ENCODE data around the gene CSTF1. TPM values are rescaled to one million over a fixed set of nuclear protein-coding genes. Genes with fewer than 3 reads are reported as not detected.

CSTF1 gene
- total and polyA plus RNA-seq, 8 donors = 4.5 to 17.5 (median 14.2) TPM

- peaks cover 0 to 27% (median 8%) of the 10 kb centered on the region in 3 donors for H3K36me3 ChIP-seq
Measured at GRCh38 chr20:56362833-56363413, 29.5 kb upstream of the CSTF1 start.

GRCh38 chr20:56363491-56363890, 29.0 kb upstream of the CSTF1 start:
- H3K27ac ChIP-seq = no peak overlapping the region

More at GRCh38 chr20:56362833-56363413, 29.5 kb upstream of the CSTF1 start:
- no peak for FAIRE-seq
- H3K27me3 ChIP-seq = no peaks in the 10 kb centered on the region
- no peak for DNase-seq
- no peaks in the 10 kb centered on the region for H3K9me3 ChIP-seq
- H3K4me1 ChIP-seq = peaks cover 0 to 6% (median 0%) of the 10 kb centered on the region in 3 donors
- no peak overlapping the region for H3K4me3 ChIP-seq
- 59 to 61% methylated on average over 8 of the region's 8 CpGs for WGBS, 2 donors
- ATAC-seq = no peak
- H3K27ac ChIP-seq = no peak overlapping the region
- no peak for TF ChIP-seq CTCF (IDR thresholded peaks at IDR 0.05)
- intact Hi-C loops (cut with DNase I) = no loop called here

GRCh38 chr20:56368351-56369134, 23.9 kb upstream of the CSTF1 start:
- no peak overlapping the region for H3K27ac ChIP-seq
- no peak for TF ChIP-seq CTCF (IDR thresholded peaks at IDR 0.05)
- H3K9me3 ChIP-seq = no peaks in the 10 kb centered on the region
- no peak for DNase-seq
- ATAC-seq = no peak
- H3K36me3 ChIP-seq = peaks cover 0 to 27% (median 8%) of the 10 kb centered on the region in 3 donors
- H3K4me1 ChIP-seq = no peaks in the 10 kb centered on the region
- 83 to 86% methylated on average over 6 of the region's 6 CpGs for WGBS, 2 donors
- intact Hi-C loops (cut with DNase I) = no loop called here
- H3K27me3 ChIP-seq = no peaks in the 10 kb centered on the region
- no peak overlapping the region for H3K4me3 ChIP-seq
- no peak for FAIRE-seq

More at GRCh38 chr20:56363491-56363890, 29.0 kb upstream of the CSTF1 start:
- no peak overlapping the region for H3K4me3 ChIP-seq
- H3K4me1 ChIP-seq = peaks cover 0 to 6% (median 0%) of the 10 kb centered on the region in 3 donors
- 92 to 93% methylated on average over 6 of the region's 6 CpGs for WGBS, 2 donors
- no peak for FAIRE-seq
- peaks cover 0 to 27% (median 8%) of the 10 kb centered on the region in 3 donors for H3K36me3 ChIP-seq
- no peak for DNase-seq
- intact Hi-C loops (cut with DNase I) = no loop called here
- TF ChIP-seq CTCF (IDR thresholded peaks at IDR 0.05) = no peak
- H3K9me3 ChIP-seq = no peaks in the 10 kb centered on the region
- no peak for ATAC-seq
- no peaks in the 10 kb centered on the region for H3K27me3 ChIP-seq

GRCh38 chr20:56369179-56369578, 23.3 kb upstream of the CSTF1 start:
- WGBS, 2 donors = 84 to 91% methylated on average over 4 of the region's 4 CpGs
- intact Hi-C loops (cut with DNase I) = no loop called here
- H3K4me1 ChIP-seq = no peaks in the 10 kb centered on the region
- H3K27ac ChIP-seq = no peak overlapping the region
- FAIRE-seq (no peak), DNase-seq (no peak), ATAC-seq (no peak)
- peaks cover 0 to 27% (median 8%) of the 10 kb centered on the region in 3 donors for H3K36me3 ChIP-seq
- no peak overlapping the region for H3K4me3 ChIP-seq
- TF ChIP-seq CTCF (IDR thresholded peaks at IDR 0.05) = no peak
- H3K9me3 ChIP-seq = no peaks in the 10 kb centered on the region
- no peaks in the 10 kb centered on the region for H3K27me3 ChIP-seq

GRCh38 chr20:56371977-56372376, 20.5 kb upstream of the CSTF1 start:
- no peak for FAIRE-seq
- H3K36me3 ChIP-seq = peaks cover 0 to 8% (median 0%) of the 10 kb centered on the region in 3 donors
- H3K9me3 ChIP-seq = no peaks in the 10 kb centered on the region

More at GRCh38 chr20:56371977-56372376, 20.5 kb upstream of the CSTF1 start:
- Histone ChIP-seq H3K27me3 (no peaks in the 10 kb centered on the region), H3K27ac (no peak overlapping the region), H3K4me3 (no peak overlapping the region), H3K4me1 (no peaks in the 10 kb centered on the region)
- WGBS, 2 donors = 92% methylated on average over 11 of the region's 11 CpGs
- intact Hi-C loops (cut with DNase I) = no loop called here
- ATAC-seq (no peak), DNase-seq (no peak)
- no peak for TF ChIP-seq CTCF (IDR thresholded peaks at IDR 0.05)
